Spleen (tissue), 11 donors: Measurements from ENCODE around the gene KCNK18. TPM values are rescaled to one million over a fixed set of nuclear protein-coding genes. Genes with fewer than 3 reads are reported as not detected.

Experiments used
- DNase-seq: peaks from one replicate; pipeline ENCODE4 v3.0.0-alpha.2; 2020
- H3K27ac ChIP-seq, 8 donors: fragments of 200-600 bp; sonication (generic) in 7 of 8; 1 replicate in 4 of 8; 2 replicates in 4 of 8; pipeline versions ENCODE4 v1.5.0 to v1.8.0; 2016 to 2021; ENCODE audit warnings: inconsistent platforms in 4 of 8, mild to moderate bottlenecking in 4 of 8, moderate library complexity in 1 of 8
- H3K27me3 ChIP-seq, 7 donors: fragments of 200-600 bp; sonication (generic) in 6 of 7; replicated peaks in 1 of 7; 1 replicate in 4 of 7; 2 replicates in 3 of 7; pipeline versions ENCODE4 v1.5.0 to v1.8.0; 2016 to 2021; ENCODE audit warnings: inconsistent platforms in 3 of 7, mild to moderate bottlenecking in 1 of 7
- H3K36me3 ChIP-seq, 6 donors: fragments of 200-600 bp; sonication (generic) in 5 of 6; 1 replicate in 4 of 6; 2 replicates in 2 of 6; pipeline versions ENCODE4 v1.5.0 to v1.8.0; 2016 to 2021; ENCODE audit warnings: inconsistent platforms in 2 of 6
- H3K4me1 ChIP-seq, 6 donors: fragments of 200-600 bp; sonication (generic) in 5 of 6; 1 replicate in 3 of 6; 2 replicates in 3 of 6; pipeline versions ENCODE4 v1.5.0 to v1.8.0; 2016 to 2021; ENCODE audit warnings: inconsistent platforms in 3 of 6
- H3K4me3 ChIP-seq, 8 donors: fragments of 200-600 bp; sonication (generic) in 7 of 8; 1 replicate in 4 of 8; 2 replicates in 4 of 8; pipeline versions ENCODE4 v1.5.0 to v1.8.0; 2016 to 2021; ENCODE audit warnings: inconsistent platforms in 4 of 8, mild to moderate bottlenecking in 4 of 8, moderate library complexity in 2 of 8
- H3K9me3 ChIP-seq, 8 donors: fragments of 200-600 bp; sonication (generic) in 7 of 8; 1 replicate in 4 of 8; 2 replicates in 4 of 8; pipeline versions ENCODE4 v1.5.0 to v1.8.0; 2016 to 2021; ENCODE audit warnings: inconsistent platforms in 4 of 8
- CTCF ChIP-seq, 11 experiments: fragments of 200-600 bp in 7 of 11; fragments of 450-650 bp in 4 of 11; sonication (generic) in 4 of 11; IDR thresholded peaks in 8 of 11; conservative IDR thresholded peaks in 3 of 11; 1 replicate in 7 of 11; 2 replicates in 4 of 11; pipeline versions ENCODE4 v1.4.0 to v1.8.0; 2016 to 2021; ENCODE audit warnings: antibody characterized with exemption in 11 of 11, inconsistent platforms in 4 of 11, mild to moderate bottlenecking in 1 of 11
- POLR2A ChIP-seq, 3 donors: fragments of 450-650 bp; IDR thresholded peaks; one replicate each; pipeline ENCODE4 v1.5.1; 2017; ENCODE audit warnings: antibody characterized with exemption in 3 of 3, mild to moderate bottlenecking in 1 of 3
- POLR2AphosphoS5 ChIP-seq, 3 donors: sonication (generic); formaldehyde crosslinking; IDR thresholded peaks; one replicate each; pipeline ENCODE4 v1.5.1; 2017; ENCODE audit warnings: antibody characterized with exemption in 3 of 3
- WGBS, 5 donors: extraction: QIAGEN DNeasy Blood & Tissue Kit in 3 of 5; methylation state at CpG; one replicate each; pipeline versions ENCODE4 v1.1.5 to v1.1.7; 2013 to 2018; 5-methylcytosine and 5-hydroxymethylcytosine counted together
- intact Hi-C: fragments of 100-400 bp; cut with DNase I; formaldehyde crosslinking; loops from one replicate; pipeline ENCODE4 v1.15.0; 2023; ENCODE audit warnings: low total_unique reads
- microRNA-seq, 3 donors: library from miRNA; unstranded; fragments of <30 nt; microRNA quantifications; one replicate each; pipeline versions ENCODE4 to v1.1.0, GENCODE V29; 2019 to 2020
- polyA plus RNA-seq, 3 donors: library from polyadenylated mRNA; stranded (reverse); fragments of 200-250 nt; gene quantifications; one replicate each; pipeline ENCODE4 v1.2.1, GENCODE V29; 2013
- small RNA-seq, 4 donors: library from RNA; depleted of rRNA; stranded (forward); fragments of <200 nt; gene quantifications; one replicate each; pipeline ENCODE3, GENCODE V24; 2016
- total RNA-seq, 7 donors: library from RNA; depleted of rRNA in 3 of 7; stranded (reverse); fragments of >200 nt in 3 of 7; fragmentation: NEBNext Ultra II Directional in 4 of 7; extraction: Animal tissue kit (Norgen Biotek cat#: 25700) in 4 of 7; gene quantifications; one replicate each; pipeline versions ENCODE4 v1.1.0 to v1.2.1, GENCODE V29; 2016 to 2021
- donor health status: healthy with polysubstance abuse.
- donor health status: DM: no; HTN: no; CAD: no; lungs with moderate emphysema.
- donor health status: DM: no; HTN: no; CAD: no.
- donor health status: Bipolar disorder and iron deficiency.
- donor health status: healthy.
- donor health status: DM: no; HTN: no; CAD: no.
- donor health status: DM: yes; HTN: yes; CAD: no.

KCNK18 gene
- total and polyA plus RNA-seq, 10 donors: not detected

GRCh38 chr10:117256910-117257309, 59.6 kb downstream of the KCNK18 start:
- TF ChIP-seq CTCF (IDR thresholded peaks at IDR 0.05 in 8 of 11, conservative IDR thresholded peaks at IDR 0.05 in 3 of 11) (no peak), POLR2AphosphoS5 (IDR thresholded peaks at IDR 0.05) (no peak), POLR2A (IDR thresholded peaks at IDR 0.05) (no peak)
- H3K36me3 ChIP-seq: no peaks in the 10 kb centered on the region
- no peaks in the 10 kb centered on the region for H3K9me3 ChIP-seq
- no peak overlapping the region for H3K27ac ChIP-seq
- intact Hi-C loops: no loop called here
- H3K4me3 ChIP-seq: no peak overlapping the region
- peaks cover 0 to 94% (median 0%) of the 10 kb centered on the region in 7 donors for H3K27me3 ChIP-seq
- DNase-seq: no peak
- 78 to 85% (median 84%) methylated on average over 10 of the region's 10 CpGs for WGBS, 5 donors
- H3K4me1 ChIP-seq: peaks cover 0 to 3% (median 0%) of the 10 kb centered on the region in 6 donors

GRCh38 chr10:117257721-117258120, 60.4 kb downstream of the KCNK18 start:
- 81 to 100% (median 84%) methylated on average over 3 of the region's 3 CpGs for WGBS, 5 donors
- peaks cover 0 to 95% (median 0%) of the 10 kb centered on the region in 7 donors for H3K27me3 ChIP-seq
- H3K36me3 ChIP-seq: no peaks in the 10 kb centered on the region
- H3K9me3 ChIP-seq: no peaks in the 10 kb centered on the region
- TF ChIP-seq CTCF (IDR thresholded peaks at IDR 0.05 in 8 of 11, conservative IDR thresholded peaks at IDR 0.05 in 3 of 11) (no peak), POLR2AphosphoS5 (IDR thresholded peaks at IDR 0.05) (no peak), POLR2A (IDR thresholded peaks at IDR 0.05) (no peak)
- H3K4me3 ChIP-seq: no peak overlapping the region
- DNase-seq: no peak
- intact Hi-C loops: no loop called here
- no peak overlapping the region for H3K27ac ChIP-seq
- H3K4me1 ChIP-seq: peaks cover 0 to 3% (median 0%) of the 10 kb centered on the region in 6 donors

GRCh38 chr10:117259279-117259678, 62.0 kb downstream of the KCNK18 start:
- Histone ChIP-seq H3K4me3 (no peak overlapping the region), H3K36me3 (no peaks in the 10 kb centered on the region), H3K27ac (no peak overlapping the region), H3K9me3 (no peaks in the 10 kb centered on the region), H3K27me3 (peaks cover 0 to 99% (median 0%) of the 10 kb centered on the region in 7 donors), H3K4me1 (peaks cover 0 to 3% (median 0%) of the 10 kb centered on the region in 6 donors)
- intact Hi-C loops: no loop called here
- DNase-seq: no peak
- no peak for TF ChIP-seq POLR2AphosphoS5 (IDR thresholded peaks at IDR 0.05)
- no peak for TF ChIP-seq CTCF (IDR thresholded peaks at IDR 0.05 in 8 of 11, conservative IDR thresholded peaks at IDR 0.05 in 3 of 11)
- no peak for TF ChIP-seq POLR2A (IDR thresholded peaks at IDR 0.05)
- WGBS, 5 donors: 28 to 35% (median 34%) methylated on average over 3 of the region's 3 CpGs

Small RNA genes within 50 kb of the gene (microRNA-seq; reads per million reads assigned to microRNA genes)
- gene MIR3663: 0 reads per million in 3 donors

Small RNA genes within 50 kb of the gene (small RNA-seq; reads per million reads assigned to genes)
- gene MIR3663: 0 to 0.07 (median 0) reads per million in 4 donors

Other genes starting within 250 kb of the KCNK18 start
- gene SHTN1, start 192.3 kb upstream of the KCNK18 start, total RNA-seq: 10 to 100 TPM; 13.9 to 28.3 (median 19.4) TPM
- gene SHTN1, start 192.3 kb upstream of the KCNK18 start, polyA plus RNA-seq: 1 to 10 TPM; 2.9 to 5.1 (median 3.4) TPM
- gene VAX1, start 59.2 kb upstream of the KCNK18 start, total RNA-seq: not detected
- gene VAX1, start 59.2 kb upstream of the KCNK18 start, polyA plus RNA-seq: not detected
- gene SLC18A2, start 43.6 kb downstream of the KCNK18 start, total RNA-seq: under 1 TPM; 0.09 to 0.92 (median 0.37) TPM
- under 1 TPM; 0.02 to 0.20 (median 0.03) TPM for gene SLC18A2, start 43.6 kb downstream of the KCNK18 start, polyA plus RNA-seq
- gene PDZD8, start 178.0 kb downstream of the KCNK18 start, total RNA-seq: 100 to 1,000 TPM in 1 of 7 donors, 10 to 100 TPM in 6; 23.4 to 119 (median 27.3) TPM
- 1 to 10 TPM in 2 of 3 donors, under 1 TPM in 1; 0.91 to 3.5 (median 1.4) TPM for gene PDZD8, start 178.0 kb downstream of the KCNK18 start, polyA plus RNA-seq